HG03066 (cell line): ENCODE results near the gene GALNT9.
"Not testable (repeated sequence)": the region's sequence is repeated elsewhere in the genome, so short reads cannot be mapped to it uniquely, and the experiment has no call there.

Experiments used
- ATAC-seq: cut with Tn5 transposase; IDR thresholded peaks from one replicate; pipeline ENCODE4 v1.9.1; 2021; ENCODE audit warnings: low read depth; ENCODE audit not compliant: unreplicated experiment

The GALNT9 gene

DNA sequence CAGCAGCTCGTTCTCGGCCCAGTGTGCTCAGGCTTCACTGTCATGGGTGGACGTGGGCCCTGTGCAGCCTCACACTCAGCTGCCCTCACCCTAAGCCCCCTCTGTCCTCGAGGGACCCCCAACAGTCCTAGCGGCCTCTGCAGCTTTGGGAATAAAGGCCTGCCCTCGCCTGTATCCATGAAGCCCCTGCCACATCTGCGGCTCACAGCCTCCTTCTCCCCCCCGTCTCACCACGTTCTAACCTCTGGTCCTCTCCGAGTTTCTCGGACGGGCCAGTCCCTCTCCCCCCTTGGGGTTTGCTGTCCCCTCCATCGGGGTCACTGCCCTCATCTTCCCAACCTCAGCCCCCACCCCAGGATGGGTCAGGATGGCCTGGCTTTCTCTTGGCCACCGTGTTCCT, 30.2 kb upstream of the GALNT9 start:
- ATAC-seq, result no peak

DNA sequence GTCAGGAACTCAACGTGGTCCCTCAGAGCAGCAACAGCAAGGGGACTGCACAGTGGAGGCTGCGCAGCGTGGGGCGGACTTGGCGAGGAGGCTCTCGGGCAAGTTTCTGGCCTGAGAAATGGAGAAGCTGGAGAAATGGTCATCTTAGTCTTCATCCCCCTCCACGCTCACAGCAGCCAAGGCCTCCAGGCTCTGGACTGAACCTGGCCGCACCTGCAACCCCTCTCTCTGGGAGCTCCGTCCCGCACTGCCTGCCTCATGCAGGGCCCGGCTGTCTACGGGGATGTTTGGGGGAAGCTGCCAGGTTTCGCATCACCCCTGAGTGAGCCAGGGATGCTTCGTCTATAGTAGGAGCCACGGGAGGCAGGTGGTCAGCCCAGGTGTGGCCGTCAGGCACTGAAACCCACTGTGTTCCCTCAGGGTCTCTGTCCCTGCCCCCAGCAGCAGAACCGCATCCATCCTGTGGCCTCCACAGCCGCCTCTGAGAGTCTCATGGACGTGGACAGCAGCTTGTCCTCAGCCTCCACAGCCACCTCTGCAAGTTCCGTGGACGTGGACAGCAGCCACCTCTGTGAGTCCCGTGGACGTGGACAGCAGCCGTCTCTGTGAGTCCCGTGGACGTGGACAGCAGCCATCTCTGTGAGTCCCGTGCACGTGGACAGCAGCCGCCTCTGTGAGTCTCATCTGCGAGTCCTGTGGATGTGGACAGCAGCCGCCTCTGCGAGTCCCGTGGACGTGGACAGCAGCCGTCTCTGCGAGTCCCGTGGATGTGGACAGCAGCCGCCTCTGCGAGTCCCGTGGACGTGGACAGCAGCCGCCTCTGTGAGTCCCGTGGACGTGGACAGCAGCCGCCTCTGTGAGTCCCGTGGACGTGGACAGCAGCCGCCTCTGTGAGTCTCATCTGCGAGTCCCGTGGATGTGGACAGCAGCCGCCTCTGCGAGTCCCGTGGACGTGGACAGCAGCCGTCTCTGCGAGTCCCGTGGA, 29.1 kb upstream of the GALNT9 start:
- not testable (repeated sequence) for ATAC-seq

DNA sequence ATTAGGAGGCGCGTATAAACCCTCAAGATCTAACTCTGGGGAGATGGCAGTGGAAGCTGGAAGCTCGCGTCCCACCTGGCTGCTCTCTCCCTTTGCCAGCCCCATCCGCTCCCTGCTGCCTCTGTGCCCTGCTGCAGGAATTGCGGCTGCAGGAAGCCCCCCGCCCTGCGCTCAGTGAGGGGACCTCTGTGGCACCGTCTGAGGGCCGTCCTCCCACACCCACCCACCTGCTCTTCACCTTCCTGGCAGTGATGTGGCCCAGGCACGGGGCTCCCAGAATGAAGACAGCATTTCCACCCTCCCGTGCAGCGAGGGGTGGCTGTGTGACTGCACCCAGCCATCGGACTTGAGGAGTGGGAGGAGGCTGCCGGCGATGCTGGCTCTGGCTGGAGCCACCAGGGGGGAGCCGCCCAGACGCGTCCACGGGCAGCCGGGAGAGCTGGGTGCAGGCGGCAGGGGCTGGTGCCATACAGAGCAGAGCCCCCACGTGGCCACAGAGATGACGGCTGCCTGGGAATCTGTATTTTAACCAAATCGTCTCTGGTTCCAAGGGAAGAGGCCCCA, 28.3 kb upstream of the GALNT9 start:
- ATAC-seq, result no peak

DNA sequence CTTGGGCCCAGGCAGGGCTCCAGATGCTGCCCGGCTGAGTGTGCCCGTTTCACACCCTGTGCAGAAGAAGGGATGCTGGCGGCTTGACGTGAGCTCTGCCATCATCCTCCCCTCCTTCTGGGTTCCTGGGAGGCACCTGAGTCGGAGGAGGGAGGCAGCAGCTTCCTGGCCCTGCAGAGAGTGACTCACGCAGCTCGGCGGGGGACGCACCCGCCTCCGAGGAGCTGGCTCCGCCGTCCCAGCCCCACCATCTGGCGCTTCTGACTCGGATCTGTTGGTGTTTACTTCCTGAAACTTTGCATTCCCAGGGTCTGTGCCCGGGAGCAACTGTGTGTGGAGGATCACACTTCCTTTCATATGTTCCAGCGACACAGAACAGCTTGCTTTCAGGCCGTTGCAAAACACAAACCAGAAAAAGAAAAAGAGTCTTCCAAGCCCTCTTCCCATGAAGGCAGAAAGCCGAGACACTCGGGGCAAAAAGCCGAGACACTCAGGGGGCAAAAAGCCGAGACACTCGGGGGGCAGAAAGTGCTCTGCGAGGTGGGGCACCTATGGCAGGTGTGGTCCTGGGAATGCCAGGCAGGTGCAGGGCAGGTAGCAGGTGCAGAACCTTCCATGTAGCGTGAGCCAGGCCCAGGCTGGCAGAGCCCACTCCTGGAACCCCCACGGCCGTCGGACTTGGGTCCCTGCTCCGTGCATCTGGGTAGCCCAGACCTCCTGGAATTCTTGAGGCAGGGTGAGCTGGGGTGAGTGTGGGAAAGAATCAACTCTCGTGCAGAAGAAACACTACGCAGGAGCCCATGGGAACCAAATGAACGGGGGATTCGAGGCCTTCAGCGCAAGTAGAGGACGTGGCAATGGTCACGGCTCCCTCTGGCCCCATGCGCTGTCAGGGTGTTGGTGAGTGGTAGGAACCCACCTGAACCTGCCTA, 27.6 kb upstream of the GALNT9 start:
- no peak for ATAC-seq

GRCh38 chr12:132355742-132356681, 26.6 kb upstream of the GALNT9 start:
- no peak for ATAC-seq

GRCh38 chr12:132354982-132355680, 25.7 kb upstream of the GALNT9 start:
- no peak for ATAC-seq

GRCh38 chr12:132354211-132354981, 25.0 kb upstream of the GALNT9 start:
- ATAC-seq, result no peak

- no peak for ATAC-seq
These were observed 24.4 kb upstream of the GALNT9 start for GRCh38 chr12:132353811-132354210.

- ATAC-seq, result no peak
These were observed 23.8 kb upstream of the GALNT9 start for GRCh38 chr12:132352896-132353800.

DNA sequence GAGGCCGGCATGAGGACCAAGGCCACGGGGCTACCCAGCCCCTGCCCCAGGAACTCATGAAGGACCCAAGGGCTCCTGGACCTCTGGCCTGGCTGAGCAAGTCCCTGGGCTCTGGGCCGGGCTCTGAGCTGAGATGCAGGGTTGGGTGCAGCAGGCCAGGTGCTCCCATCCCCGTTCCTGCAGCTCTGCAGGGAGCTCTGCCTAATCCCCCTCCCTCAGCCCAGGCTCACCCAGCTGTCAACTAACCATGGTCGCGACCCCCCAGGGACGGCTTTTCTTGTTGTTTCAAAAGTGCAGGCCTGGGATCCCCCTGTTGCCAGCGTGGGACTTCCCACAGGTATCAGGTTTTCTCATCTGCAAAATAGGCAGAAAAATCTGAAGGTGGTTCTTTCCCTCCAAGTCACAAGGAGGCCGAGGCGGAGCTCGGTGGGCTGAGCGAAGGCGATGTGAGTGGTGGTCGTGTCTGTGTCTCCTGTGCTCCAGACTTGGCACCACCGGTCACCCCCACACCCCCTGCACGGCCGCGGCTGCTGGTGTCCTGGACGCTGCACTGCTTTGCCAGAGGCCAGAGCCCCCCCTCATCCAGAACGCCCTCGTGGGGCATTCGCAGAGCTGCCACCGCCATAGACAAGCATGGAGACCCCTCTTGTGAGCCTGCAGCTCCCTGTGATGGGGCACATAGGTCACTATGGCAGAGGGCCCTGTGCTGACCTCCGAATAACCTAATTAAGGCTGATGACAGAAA, 22.5 kb upstream of the GALNT9 start:
- no peak for ATAC-seq

GRCh38 chr12:132349501-132350131, 20.2 kb upstream of the GALNT9 start:
- no peak for ATAC-seq

DNA sequence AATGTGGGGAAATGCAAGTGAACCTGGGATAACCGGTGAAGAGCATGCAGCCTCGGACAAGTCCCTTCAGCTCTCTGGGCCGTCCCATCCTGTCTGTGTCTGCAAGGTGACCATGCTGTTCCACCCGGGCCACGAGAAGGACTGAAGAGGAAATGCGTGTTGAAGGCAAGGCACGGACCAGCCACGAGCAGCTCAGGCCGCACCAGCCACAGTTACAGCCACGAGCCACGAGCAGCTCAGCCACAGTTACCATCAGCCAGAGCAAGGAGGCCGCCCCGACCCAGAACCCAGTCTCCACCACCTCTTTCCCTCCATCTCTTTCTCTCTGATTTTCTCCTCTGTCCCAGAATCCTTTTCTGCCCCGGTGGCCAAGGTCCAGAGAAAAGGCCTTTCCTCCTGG, 18.8 kb upstream of the GALNT9 start:
- no peak for ATAC-seq

- no peak for ATAC-seq
These were observed 17.9 kb upstream of the GALNT9 start for GRCh38 chr12:132347176-132347855.

DNA sequence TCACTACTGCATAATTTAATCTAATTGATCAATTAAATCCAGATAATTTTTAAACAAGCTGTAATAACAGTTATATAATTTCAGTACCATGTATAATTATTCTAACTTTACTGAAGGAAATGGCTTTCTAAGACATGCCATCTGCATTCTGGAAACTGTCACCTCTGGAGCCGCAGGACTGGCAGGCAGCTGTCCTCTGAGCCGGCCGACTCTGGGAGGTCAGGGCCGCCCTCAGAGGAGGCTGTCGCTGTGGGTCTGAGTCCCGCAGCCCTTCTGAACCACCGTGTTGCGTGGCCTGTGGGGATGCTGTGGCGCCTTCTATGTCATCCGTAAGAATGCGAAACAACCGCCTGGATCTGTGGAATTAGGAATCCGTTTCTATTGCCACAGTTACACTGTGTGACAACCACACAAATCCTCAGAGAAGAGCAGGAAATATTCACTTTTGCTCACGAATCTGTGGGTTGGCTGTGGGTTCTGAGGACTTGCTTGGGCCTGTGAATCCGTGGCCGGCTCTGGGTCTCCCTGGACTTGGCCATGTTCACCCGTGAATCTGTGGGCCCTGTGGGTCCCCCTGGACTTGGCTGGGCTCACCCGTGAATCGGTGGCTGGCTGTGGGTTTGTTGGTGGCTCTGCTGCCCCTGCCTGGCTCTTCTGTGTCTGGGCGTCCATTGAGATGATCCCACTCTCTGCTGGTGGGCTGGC, 17.2 kb upstream of the GALNT9 start:
- ATAC-seq, result no peak

DNA sequence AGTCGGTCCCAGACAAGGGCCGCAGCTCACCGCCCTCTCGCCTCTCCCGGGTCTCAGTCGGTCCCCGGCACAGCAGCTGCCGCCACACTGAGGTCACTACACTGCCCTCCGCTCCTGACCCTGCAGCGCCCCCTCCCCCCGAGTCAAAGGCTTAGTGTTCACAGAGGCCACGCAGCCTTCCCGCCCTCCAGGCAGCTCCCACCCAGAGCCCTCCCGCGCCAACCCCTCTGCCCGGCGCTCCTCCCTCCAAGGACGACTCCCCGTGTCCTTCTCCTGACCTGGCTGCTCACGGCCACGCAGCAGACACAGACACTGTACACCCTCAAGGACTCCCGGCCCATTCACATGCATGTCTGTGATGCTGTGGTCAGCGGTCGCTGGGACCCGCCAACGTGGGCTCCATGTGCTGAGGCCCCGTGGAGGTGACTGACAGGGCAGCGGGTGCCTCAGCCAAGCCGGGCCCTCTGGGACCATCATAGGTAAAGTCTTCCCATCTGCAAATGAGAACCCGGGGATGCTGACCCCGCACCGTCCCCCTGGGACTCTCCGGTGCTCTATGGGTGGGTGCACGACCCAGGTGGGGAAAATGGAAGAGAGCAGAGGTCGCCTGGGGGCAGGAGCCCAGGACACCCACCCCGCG, 16.3 kb upstream of the GALNT9 start:
- ATAC-seq, result no peak
